GM12878 (cell line): ENCODE results near the gene EDN2. TPM values are rescaled to one million over a fixed set of nuclear protein-coding genes. Genes with fewer than 3 reads are reported as not detected.

Source experiments
- ATAC-seq: fragments of 200-7000 bp; cut with Tn5 transposase; 3 replicates; pipeline ENCODE4 v1.9.1; 2020; ENCODE audit warnings: mild to moderate bottlenecking, moderate library complexity
- BruUV-seq: library from RNA; stranded (reverse); fragments of 400-500 nt; replicated peaks from 2 replicates; lab custom pipeline; 2021; lab: Mats Ljungman, UMichigan
- CTCF ChIA-PET: fragments of 300-600 bp; sonication (Branson Sonifier 250); formaldehyde crosslinking; extraction: SDS; loops from one replicate; lab custom pipeline; 2021; ENCODE audit warnings: inconsistent platforms; lab: Yijun Ruan, JAX
- POLR2A ChIA-PET: fragments of 350-600 bp; formaldehyde crosslinking; extraction: SDS; loops from one replicate; lab custom pipeline; 2021; ENCODE audit warnings: inconsistent platforms; lab: Charles Lee
- RAD21 ChIA-PET: fragments of 300-600 bp; sonication (Branson Sonifier 250); formaldehyde crosslinking; loops from one replicate; lab custom pipeline; 2023; ENCODE audit warnings: antibody characterized with exemption; ENCODE audit not compliant: unreplicated experiment; lab: Charles Lee
- SMC1A ChIA-PET: fragments of 300-600 bp; sonication (Branson Sonifier 250); formaldehyde crosslinking; loops from one replicate; lab custom pipeline; 2023; ENCODE audit not compliant: unreplicated experiment, uncharacterized antibody; lab: Charles Lee
- DNase-seq: peaks from one replicate; pipeline ENCODE4 v3.0.0-alpha.2; 2011; ENCODE audit warnings: low read depth, low spot score
- FAIRE-seq: peaks from 3 replicates; lab custom pipeline; 2011; peaks lifted over from hg19 to GRCh38; lab: Jason Lieb, UNC
- H2AFZ ChIP-seq: 2 replicates; pipeline ENCODE4 v1.6.0; 2011; ENCODE audit warnings: low read depth, low read length, control low read depth; ENCODE audit not compliant: control insufficient read depth
- H3K27ac ChIP-seq: 2 replicates; pipeline ENCODE4 v1.5.1; 2011; ENCODE audit warnings: control low read depth; ENCODE audit not compliant: control insufficient read depth, insufficient read depth
- H3K27me3 ChIP-seq, 2 experiments: replicated peaks in 1 of 2; 2 replicates each; pipeline versions ENCODE4 v1.6.0 to v1.6.1; 2011; ENCODE audit warnings: low read length in 1 of 2; ENCODE audit not compliant: control insufficient read depth in 2 of 2, insufficient read depth in 2 of 2
- H3K36me3 ChIP-seq, 2 experiments: 2 replicates each; pipeline ENCODE4 v1.5.1; 2011; ENCODE audit warnings: low read length in 1 of 2; ENCODE audit not compliant: control insufficient read depth in 2 of 2, insufficient read depth in 2 of 2
- H3K4me1 ChIP-seq: 2 replicates; pipeline ENCODE4 v1.6.1; 2011; ENCODE audit warnings: mild to moderate bottlenecking, low read length, moderate library complexity, mixed read lengths; ENCODE audit not compliant: control insufficient read depth, insufficient read depth
- H3K4me2 ChIP-seq: 2 replicates; pipeline ENCODE4 v1.6.0; 2011; ENCODE audit warnings: control low read depth; ENCODE audit not compliant: control insufficient read depth, insufficient read depth
- H3K4me3 ChIP-seq: fragments of 200-600 bp; sonication (generic); 2 replicates; pipeline ENCODE4 v1.5.1; 2016
- H3K79me2 ChIP-seq: 2 replicates; pipeline ENCODE4 v1.6.0; 2011; ENCODE audit warnings: low read length; ENCODE audit not compliant: control insufficient read depth, insufficient read depth
- H3K9ac ChIP-seq: 2 replicates; pipeline ENCODE4 v1.8.0; 2011; ENCODE audit warnings: low read length, control low read depth, mixed read lengths; ENCODE audit not compliant: control insufficient read depth, insufficient read depth
- H3K9me3 ChIP-seq: replicated peaks from 3 replicates; pipeline ENCODE4 v1.5.1; 2011; ENCODE audit warnings: mild to moderate bottlenecking, low read length; ENCODE audit not compliant: control insufficient read depth, insufficient read depth
- H4K20me1 ChIP-seq: 2 replicates; pipeline ENCODE4 v1.6.0; 2011; ENCODE audit not compliant: control insufficient read depth, insufficient read depth
- ATF7 ChIP-seq: fragments of 450-650 bp; IDR thresholded peaks from 2 replicates; pipeline ENCODE4 v1.6.1; 2016; ENCODE audit warnings: low read depth, mild to moderate bottlenecking
- CBX3 ChIP-seq: fragments of 200-600 bp; sonication (generic); IDR thresholded peaks from 2 replicates; pipeline ENCODE4 v1.6.1; 2016; ENCODE audit warnings: low read depth, borderline replicate concordance
- CHD4 ChIP-seq: fragments of 200-600 bp; sonication (generic); IDR thresholded peaks from 2 replicates; pipeline ENCODE4 v1.6.1; 2016; ENCODE audit warnings: mild to moderate bottlenecking
- EZH2 ChIP-seq: IDR thresholded peaks from 2 replicates; pipeline ENCODE4 v1.6.1; 2012; ENCODE audit warnings: low read depth, mild to moderate bottlenecking, control low read depth, inconsistent platforms, low read length, borderline replicate concordance; ENCODE audit not compliant: control insufficient read depth
- HDAC2 ChIP-seq: fragments of 200-600 bp; sonication (generic); IDR thresholded peaks from 2 replicates; pipeline ENCODE4 v1.6.1; 2017
- MTA2 ChIP-seq: fragments of 450-650 bp; IDR thresholded peaks from 2 replicates; pipeline ENCODE4 v1.6.1; 2016; ENCODE audit warnings: low read depth, mild to moderate bottlenecking, moderate library complexity
- MYC ChIP-seq: IDR thresholded peaks from 2 replicates; pipeline ENCODE4 v1.6.1; 2011; ENCODE audit warnings: mild to moderate bottlenecking, low read length, moderate library complexity, inconsistent platforms; ENCODE audit not compliant: insufficient read depth, insufficient replicate concordance, insufficient read length, severe bottlenecking
- POLR2A ChIP-seq: IDR thresholded peaks from 2 replicates; pipeline ENCODE4 v1.6.1; 2011; ENCODE audit warnings: low read depth, mild to moderate bottlenecking, low read length
- POLR2AphosphoS2 ChIP-seq: IDR thresholded peaks from 2 replicates; pipeline ENCODE4 v1.6.1; 2011; ENCODE audit warnings: low read depth, mild to moderate bottlenecking, low read length, improper control_type of control experiment, moderate library complexity
- RUNX3 ChIP-seq: IDR thresholded peaks from 2 replicates; pipeline ENCODE4 v1.6.1; 2012; ENCODE audit warnings: low read length, inconsistent platforms
- SMC3 ChIP-seq: IDR thresholded peaks from 2 replicates; pipeline ENCODE4 v1.6.1; 2011; ENCODE audit warnings: low read length, improper control_type of control experiment, borderline replicate concordance
- WRNIP1 ChIP-seq: IDR thresholded peaks from 2 replicates; pipeline ENCODE4 v1.6.1; 2011; ENCODE audit warnings: low read depth, low read length, improper control_type of control experiment, borderline replicate concordance
- ZNF622 ChIP-seq: fragments of 450-650 bp; IDR thresholded peaks from 2 replicates; pipeline ENCODE4 v1.6.1; 2017; ENCODE audit warnings: mild to moderate bottlenecking, inconsistent platforms
- WGBS: methylation state at CpG from one replicate; pipeline ENCODE4 v1.1.6; 2016; ENCODE audit warnings: low lambda C conversion rate; ENCODE audit not compliant: insufficient replicate concordance, insufficient coverage; ENCODE audit errors: missing lambda C conversion rate; 5-methylcytosine and 5-hydroxymethylcytosine counted together
- in situ Hi-C: fragments of 300-500 bp; cut with MboI; formaldehyde crosslinking; loops from 9 replicates; pipeline ENCODE4 v1.14.3; 2018; ENCODE audit warnings: mixed read lengths
- intact Hi-C: fragments of 100-400 bp; cut with micrococcal nuclease; formaldehyde crosslinking; loops from one replicate; pipeline ENCODE4 v1.14.2; 2022; ENCODE audit not compliant: unreplicated experiment
- polyA plus RNA-seq, 11 experiments: library from polyadenylated mRNA; depleted of rRNA in 4 of 11; unstranded in 6 of 11; stranded (reverse) in 5 of 11; fragments of >200 nt; fragmentation: Nextera tagmentation in 4 of 11; fragmentation: Illumina TruSeq in 1 of 11; extraction: Ambion mirVana in 4 of 11; extraction: Trizol in 1 of 11; gene quantifications; 1 replicate in 1 of 11; 2 replicates in 10 of 11; pipeline versions ENCODE4 v1.2.1 to v1.2.3, GENCODE V29; 2011 to 2016; ENCODE audit warnings: inconsistent platforms in 2 of 11, missing spikeins in 2 of 11, low read depth in 1 of 11
- total RNA-seq, 4 experiments: library from RNA; depleted of rRNA in 3 of 4; stranded (reverse); fragments of >200 nt in 3 of 4; fragmentation: Illumina TruSeq in 1 of 4; extraction: Trizol in 1 of 4; gene quantifications; 2 replicates each; pipeline versions ENCODE4 v1.2.1 to v1.2.3, GENCODE V29; 2013 to 2021
- TF ChIP-seq, protein P1 (sequence below): IDR thresholded peaks from 2 replicates; pipeline ENCODE4 v1.6.1; 2012; ENCODE audit warnings: mild to moderate bottlenecking, low read depth, low read length

EDN2 gene
- total and polyA plus RNA-seq, 10 of the 15 experiments (the other 5 are each of a cell fraction or from before 2014, with no cell fraction given) = 0.11 to 1.5 (median 0.43) TPM; not detected in 1

DNA sequence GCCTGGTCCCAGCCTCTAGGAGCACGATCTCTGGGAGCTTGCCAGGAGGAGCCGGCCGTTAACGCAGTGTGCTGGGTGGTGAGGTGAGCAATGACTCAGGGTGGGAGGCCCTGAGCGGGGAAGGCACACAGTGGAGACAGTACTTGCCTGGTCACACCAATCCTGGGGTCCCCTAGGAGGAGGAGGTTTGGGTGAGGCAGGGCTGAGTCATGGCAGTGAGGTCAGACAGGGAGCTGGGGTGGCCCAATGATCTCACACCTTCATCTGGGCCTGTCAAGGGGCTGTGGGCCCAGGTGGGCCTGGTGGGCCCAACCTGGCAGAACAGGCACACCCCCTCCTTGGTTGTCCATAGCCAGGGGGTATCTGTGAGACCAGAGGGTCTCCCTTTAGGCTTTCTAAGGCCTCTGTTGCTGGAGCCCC lies 8.6 kb upstream of the EDN2 start:
- SMC1A ChIA-PET = no interaction called here
- H3K27me3 ChIP-seq = peaks cover 0 to 1% of the 10 kb centered on the region in 2 experiments; a peak in 2 of 4 replicates
- H3K4me1 ChIP-seq = no peaks in the 10 kb centered on the region; the same call in 1 of the 2 replicates
- no peaks in the 10 kb centered on the region for H3K79me2 ChIP-seq
- no peak overlapping the region for H3K4me2 ChIP-seq
- H3K36me3 ChIP-seq = no peaks in the 10 kb centered on the region
- ATAC-seq = peak; percentile 9; the same call in 1 of the 3 replicates
- 71% methylated on average over 5 of the region's 5 CpGs for WGBS
- TF ChIP-seq CBX3 = no peak
- TF ChIP-seq WRNIP1 = no peak
- no peak for DNase-seq
- FAIRE-seq = no peak
- POLR2A ChIA-PET = interaction anchor here (0.8 kb wide), 1 partner anchor 15 kb away, joined by 3 read pairs; no protein-coding TSS in a partner anchor
- H3K27ac ChIP-seq = no peak overlapping the region
- no peak overlapping the region for H3K9ac ChIP-seq
- no peaks in the 10 kb centered on the region for H3K9me3 ChIP-seq
- H3K4me3 ChIP-seq = no peak overlapping the region
- intact Hi-C loops (no loop called here), in situ Hi-C loops (no loop called here)
- RAD21 ChIA-PET = interaction anchor here (1.2 kb wide), 1 partner anchor 23 kb away, joined by 3 read pairs; no protein-coding TSS in a partner anchor
- no TSS peak for BruUV-seq
- CTCF ChIA-PET = interaction anchor here (0.6 to 7.4 kb wide), 13 partner anchors 8 to 768 kb away, joined by 3 to 59 read pairs (median 3); partner anchors contain the start of gene EDN2
- no peaks in the 10 kb centered on the region for H4K20me1 ChIP-seq
- no peak overlapping the region for H2AFZ ChIP-seq

DNA sequence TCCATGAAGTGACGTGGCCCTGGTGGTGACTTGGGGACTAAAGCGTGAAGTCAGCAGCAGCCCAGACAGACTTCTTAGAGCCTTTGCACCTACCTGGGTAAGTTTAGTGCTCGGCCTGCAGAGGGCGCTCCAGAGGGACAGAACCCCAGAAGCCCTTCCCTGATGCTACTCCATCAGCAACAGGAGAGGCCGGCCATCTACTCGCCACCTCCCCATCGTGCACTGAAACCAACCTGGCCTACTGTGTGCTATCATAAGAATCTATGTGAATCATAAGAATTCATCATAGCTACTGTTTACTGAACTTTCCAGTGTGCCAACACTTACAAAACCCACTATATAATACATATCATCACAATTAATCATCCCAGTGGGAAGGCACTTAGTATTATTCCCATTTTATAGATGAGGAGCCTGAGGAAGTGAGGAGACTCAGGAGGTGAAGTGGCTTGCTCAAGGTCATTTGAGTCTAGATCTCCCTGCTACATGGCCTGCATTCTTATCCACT lies 7.9 kb upstream of the EDN2 start:
- CTCF ChIA-PET = interaction anchor here (0.6 to 7.4 kb wide), 17 partner anchors 9 to 769 kb away, joined by 3 to 59 read pairs (median 4); partner anchors contain the start of gene EDN2
- no peak for TF ChIP-seq HDAC2
- TF ChIP-seq MTA2 = no peak
- TF ChIP-seq RUNX3 = no peak
- TF ChIP-seq ATF7 = no peak
- TF ChIP-seq POLR2AphosphoS2 = no peak
- TF ChIP-seq EZH2 = no peak
- TF ChIP-seq, protein P1, sequence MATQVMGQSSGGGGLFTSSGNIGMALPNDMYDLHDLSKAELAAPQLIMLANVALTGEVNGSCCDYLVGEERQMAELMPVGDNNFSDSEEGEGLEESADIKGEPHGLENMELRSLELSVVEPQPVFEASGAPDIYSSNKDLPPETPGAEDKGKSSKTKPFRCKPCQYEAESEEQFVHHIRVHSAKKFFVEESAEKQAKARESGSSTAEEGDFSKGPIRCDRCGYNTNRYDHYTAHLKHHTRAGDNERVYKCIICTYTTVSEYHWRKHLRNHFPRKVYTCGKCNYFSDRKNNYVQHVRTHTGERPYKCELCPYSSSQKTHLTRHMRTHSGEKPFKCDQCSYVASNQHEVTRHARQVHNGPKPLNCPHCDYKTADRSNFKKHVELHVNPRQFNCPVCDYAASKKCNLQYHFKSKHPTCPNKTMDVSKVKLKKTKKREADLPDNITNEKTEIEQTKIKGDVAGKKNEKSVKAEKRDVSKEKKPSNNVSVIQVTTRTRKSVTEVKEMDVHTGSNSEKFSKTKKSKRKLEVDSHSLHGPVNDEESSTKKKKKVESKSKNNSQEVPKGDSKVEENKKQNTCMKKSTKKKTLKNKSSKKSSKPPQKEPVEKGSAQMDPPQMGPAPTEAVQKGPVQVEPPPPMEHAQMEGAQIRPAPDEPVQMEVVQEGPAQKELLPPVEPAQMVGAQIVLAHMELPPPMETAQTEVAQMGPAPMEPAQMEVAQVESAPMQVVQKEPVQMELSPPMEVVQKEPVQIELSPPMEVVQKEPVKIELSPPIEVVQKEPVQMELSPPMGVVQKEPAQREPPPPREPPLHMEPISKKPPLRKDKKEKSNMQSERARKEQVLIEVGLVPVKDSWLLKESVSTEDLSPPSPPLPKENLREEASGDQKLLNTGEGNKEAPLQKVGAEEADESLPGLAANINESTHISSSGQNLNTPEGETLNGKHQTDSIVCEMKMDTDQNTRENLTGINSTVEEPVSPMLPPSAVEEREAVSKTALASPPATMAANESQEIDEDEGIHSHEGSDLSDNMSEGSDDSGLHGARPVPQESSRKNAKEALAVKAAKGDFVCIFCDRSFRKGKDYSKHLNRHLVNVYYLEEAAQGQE = no peak
- TF ChIP-seq POLR2A = no peak
- TF ChIP-seq CHD4 = no peak
- no peak for TF ChIP-seq ZNF622
- TF ChIP-seq MYC = no peak
- TF ChIP-seq SMC3 = no peak

More for the DNA sequence above, 7.9 kb upstream of the EDN2 start:
- H3K4me1 ChIP-seq = peaks cover 5% of the 10 kb centered on the region
- no peaks in the 10 kb centered on the region for H3K9me3 ChIP-seq
- 11% methylated on average over 7 of the region's 7 CpGs for WGBS
- no peaks in the 10 kb centered on the region for H3K79me2 ChIP-seq
- H3K27ac ChIP-seq = no peak overlapping the region
- BruUV-seq = no TSS peak
- no peak overlapping the region for H2AFZ ChIP-seq
- intact Hi-C loops = no loop called here
- H3K9ac ChIP-seq = no peak overlapping the region
- no peak overlapping the region for H3K4me2 ChIP-seq
- RAD21 ChIA-PET = interaction anchor here (1.1 to 1.2 kb wide), 2 partner anchors 9 to 23 kb away, joined by 3 to 4 read pairs; no protein-coding TSS in a partner anchor
- FAIRE-seq (no peak), DNase-seq (no peak), ATAC-seq (peak; percentile 27)
- in situ Hi-C loops = no loop called here
- H3K27me3 ChIP-seq = peaks cover 0 to 1% of the 10 kb centered on the region in 2 experiments; a peak in 2 of 4 replicates
- H4K20me1 ChIP-seq = no peaks in the 10 kb centered on the region
- no peak overlapping the region for H3K4me3 ChIP-seq
- no peaks in the 10 kb centered on the region for H3K36me3 ChIP-seq
- POLR2A ChIA-PET = interaction anchor here (0.8 kb wide), 2 partner anchors 9 to 16 kb away, joined by 3 to 4 read pairs; no protein-coding TSS in a partner anchor
- SMC1A ChIA-PET = interaction anchor here (0.8 to 1.8 kb wide), 3 partner anchors 9 to 132 kb away, joined by 3 to 7 read pairs (median 3); no protein-coding TSS in a partner anchor
